Inferior parietal cortex (tissue), 1 donor: ENCODE data around the gene BSPH1.
"Not testable (repeated sequence)": the region's sequence is repeated elsewhere in the genome, so short reads cannot be mapped to it uniquely, and the experiment has no call there.

Experiments
- DNase-seq: peaks from one replicate; pipeline ENCODE4 v3.0.0-alpha.2; 2016; ENCODE audit errors: extremely low spot score

Gene BSPH1

DNA sequence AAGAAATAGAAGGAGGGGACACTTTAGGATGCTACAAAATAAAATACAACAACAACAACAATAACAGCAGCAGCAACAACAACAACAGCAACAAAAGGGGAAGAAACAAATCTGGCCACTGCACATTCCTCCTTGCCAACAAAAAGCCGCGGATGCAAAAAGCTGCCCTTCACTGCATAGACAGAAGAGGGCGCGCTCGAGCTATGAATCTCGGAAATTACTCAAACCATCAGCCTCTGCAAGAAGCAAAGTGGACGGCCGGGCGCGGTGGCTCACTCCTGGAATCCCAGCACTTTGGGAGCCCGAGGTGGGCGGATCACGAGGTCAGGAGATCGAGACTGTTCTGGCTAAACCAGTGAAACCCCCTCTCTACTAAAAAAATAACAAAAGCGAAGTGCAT, 71.9 kb downstream of the BSPH1 start:
- DNase-seq: not testable (repeated sequence)
